GM21381 (cell line): Measurements from ENCODE around the gene UCKL1.

Experiments used
- ATAC-seq: cut with Tn5 transposase; IDR thresholded peaks from one replicate; pipeline ENCODE4 v1.9.1; 2021; ENCODE audit warnings: mild to moderate bottlenecking, moderate library complexity; ENCODE audit not compliant: unreplicated experiment

The UCKL1 gene

DNA sequence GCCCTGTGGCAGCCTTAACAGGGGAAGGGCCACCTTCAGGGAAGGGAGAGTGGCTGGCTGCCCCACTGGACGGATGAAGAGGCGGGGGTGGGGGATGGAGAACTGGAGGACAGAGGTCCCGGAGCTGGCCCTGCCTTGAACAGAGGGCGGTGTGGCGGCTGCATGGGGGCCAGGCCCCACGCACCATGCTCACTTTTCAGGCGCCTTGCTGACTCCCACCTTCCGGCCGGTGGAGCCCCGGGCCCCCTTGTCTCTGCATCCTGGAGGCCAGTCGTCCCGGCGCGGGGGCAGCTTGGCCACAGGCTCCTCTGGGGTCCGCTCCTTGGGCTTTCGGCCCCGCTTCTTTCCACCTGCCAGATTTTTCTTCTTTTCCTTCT is 3.5 kb upstream of the UCKL1 start:
- ATAC-seq = no peak

DNA sequence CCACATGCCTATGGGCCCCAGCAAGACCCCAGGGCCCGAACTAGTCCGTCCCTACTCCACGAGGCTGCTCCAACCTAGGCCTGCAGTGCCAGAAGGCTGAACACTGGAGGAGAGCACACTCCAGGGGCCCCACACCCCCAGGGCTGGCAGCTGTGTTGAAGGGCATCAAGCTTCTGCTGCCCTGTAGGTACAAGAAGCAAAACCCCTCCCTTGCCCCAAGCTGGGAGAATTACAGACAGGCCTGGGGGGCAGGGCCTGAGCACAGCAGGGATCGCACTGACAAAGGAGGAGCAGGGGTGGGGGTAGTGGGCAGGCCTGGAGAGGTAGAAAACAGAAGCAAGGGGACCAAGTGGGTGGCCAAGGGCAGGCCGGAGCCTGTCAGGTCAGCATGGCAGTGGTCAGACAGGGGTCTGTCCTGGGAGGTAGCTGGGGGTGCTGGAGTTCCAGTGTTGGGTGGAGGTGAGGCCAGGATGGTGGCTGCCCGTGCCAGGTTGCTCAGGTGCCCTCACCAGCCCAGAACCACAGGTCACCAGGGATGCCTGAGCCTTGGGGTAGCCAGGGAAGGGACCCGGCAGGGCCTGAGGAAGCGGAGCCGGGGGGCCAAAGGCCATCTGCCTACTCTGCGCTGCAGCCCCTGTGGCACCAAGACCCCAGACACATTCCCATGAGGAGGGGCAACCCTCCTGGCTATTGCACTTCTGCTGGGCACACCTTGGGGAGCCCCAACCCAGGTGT is 2.9 kb upstream of the UCKL1 start:
- no peak for ATAC-seq

DNA sequence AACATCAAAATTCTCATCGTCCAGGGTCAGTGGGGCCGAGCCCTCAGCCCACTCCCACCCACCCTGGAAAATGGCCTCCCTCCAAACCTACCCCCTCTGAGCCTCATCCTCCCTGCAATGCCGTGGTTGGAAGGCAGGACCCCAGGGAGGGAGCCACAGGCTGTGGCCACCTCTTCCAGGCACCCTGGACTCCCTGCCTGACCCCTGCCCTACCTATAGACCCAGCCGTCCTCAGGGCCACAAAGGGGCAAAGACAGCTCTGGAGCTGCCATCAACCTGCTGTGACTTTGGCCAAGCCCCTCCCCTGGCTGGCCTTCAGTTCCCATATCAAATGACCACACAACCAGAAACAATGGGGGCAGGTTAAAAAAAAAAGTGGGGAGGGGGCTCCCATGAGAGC is 2.3 kb upstream of the UCKL1 start:
- no peak for ATAC-seq

DNA sequence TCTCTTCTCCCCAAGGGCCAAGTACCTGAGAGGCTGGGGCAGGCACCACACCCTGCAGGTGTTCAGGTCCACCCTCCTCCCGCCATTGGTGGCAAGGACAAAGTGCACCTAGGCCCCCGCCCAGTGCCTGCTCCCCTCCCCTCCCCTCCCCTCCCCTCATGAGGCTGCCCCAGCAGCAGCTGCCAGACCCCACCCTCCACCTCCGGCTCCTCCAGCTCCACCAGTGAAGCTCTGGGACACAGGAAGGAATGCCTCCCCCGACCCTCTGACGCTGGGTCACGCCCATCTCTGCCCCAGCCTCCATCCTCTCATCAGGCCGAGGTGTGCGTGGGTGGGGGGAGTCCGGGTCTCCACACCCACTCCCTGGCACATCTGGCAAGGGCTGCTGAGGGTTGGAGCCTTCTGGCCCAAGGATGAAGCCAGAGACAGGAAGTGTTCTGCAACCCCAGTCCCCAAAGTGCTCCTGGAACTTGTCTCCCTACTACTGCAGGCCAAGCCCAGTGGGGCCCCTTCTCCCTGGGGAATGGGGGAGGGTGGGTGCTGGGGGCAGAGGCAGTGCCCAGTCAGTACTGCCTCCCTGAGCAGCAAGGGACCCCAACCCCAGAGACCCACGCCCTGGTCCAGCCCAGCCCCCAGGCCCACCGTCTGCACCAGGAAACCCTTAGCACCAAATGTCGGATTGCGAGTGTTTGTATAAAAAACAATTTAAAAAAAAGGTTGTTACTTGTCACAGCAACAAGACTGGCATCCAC is 1.6 kb upstream of the UCKL1 start:
- ATAC-seq = no peak

DNA sequence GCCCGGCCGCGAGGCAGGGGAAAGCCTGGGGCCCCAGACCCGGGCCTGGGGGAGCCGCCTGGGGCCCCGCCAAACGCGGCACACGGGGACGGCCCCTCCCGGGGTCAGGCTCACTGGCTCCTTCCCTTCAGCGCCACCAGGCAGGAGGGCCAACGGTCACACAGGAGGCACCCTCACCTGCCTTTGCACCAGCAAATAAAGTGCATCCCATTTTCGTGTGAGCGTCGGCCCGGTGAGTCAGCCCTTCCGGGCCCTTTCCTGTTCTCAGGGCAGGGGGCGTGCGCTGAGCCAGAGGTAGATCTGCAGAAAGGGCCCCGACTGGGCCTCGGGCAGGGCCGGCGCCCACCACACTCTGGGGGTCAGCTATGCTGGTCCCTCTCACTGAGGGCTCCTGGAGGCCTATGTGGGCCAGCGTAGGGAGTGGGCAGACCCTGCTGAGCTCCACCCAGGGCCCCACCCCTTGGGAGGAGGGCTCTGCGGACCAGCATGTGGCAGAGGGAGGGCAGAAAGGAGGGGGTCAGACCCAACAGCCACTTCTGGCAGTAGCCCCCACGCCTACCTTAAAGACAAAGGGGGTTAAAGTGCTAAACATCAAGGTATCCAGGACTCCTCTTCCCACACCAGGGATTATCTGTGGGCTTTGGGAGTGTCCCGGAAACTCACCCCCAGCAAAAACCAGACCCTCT is 931 bp upstream of the UCKL1 start:
- no peak for ATAC-seq

DNA sequence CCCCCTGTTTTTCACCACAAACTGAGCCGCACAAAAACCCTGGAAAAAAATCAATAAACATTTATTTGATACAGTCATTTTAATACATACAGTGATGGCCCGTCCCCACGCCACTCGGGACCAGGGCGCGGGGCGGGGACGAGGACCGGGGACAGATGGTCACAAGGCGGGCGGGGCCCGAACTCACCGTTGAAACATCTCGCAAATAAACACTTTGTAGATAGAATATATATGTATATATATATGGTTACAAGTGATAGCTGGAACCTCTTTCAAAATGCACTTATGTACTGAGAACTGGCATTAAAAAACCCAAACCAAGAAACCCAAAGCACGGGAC is 418 bp upstream of the UCKL1 start:
- ATAC-seq = no peak

DNA sequence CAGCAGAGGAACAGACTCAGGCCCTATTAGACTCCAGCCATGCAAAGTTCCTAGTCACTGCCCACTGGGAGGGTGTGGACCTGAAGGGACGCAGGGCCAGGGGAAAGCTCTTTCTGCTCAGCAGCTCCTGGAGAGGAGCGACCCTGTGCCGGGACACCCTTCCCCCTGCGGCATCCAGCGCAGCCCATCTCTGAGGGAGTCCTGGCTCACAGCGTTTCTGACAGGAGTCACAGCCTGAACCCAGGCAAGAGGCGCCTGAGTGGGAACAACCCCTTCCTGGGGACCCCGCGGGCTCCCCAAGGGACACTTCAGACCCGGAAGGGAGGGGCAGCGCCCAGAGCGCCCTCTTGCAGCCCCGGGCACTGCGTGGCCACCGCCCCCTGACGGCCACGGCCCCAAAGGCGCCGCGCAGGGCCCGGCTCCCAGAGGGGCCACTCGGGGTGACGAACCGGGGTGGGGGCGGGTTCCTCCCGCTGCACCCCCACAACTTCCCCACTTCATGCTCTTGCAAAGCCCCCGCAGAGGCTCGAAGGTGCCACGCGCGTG is 862 bp downstream of the UCKL1 start:
- ATAC-seq = no peak

DNA sequence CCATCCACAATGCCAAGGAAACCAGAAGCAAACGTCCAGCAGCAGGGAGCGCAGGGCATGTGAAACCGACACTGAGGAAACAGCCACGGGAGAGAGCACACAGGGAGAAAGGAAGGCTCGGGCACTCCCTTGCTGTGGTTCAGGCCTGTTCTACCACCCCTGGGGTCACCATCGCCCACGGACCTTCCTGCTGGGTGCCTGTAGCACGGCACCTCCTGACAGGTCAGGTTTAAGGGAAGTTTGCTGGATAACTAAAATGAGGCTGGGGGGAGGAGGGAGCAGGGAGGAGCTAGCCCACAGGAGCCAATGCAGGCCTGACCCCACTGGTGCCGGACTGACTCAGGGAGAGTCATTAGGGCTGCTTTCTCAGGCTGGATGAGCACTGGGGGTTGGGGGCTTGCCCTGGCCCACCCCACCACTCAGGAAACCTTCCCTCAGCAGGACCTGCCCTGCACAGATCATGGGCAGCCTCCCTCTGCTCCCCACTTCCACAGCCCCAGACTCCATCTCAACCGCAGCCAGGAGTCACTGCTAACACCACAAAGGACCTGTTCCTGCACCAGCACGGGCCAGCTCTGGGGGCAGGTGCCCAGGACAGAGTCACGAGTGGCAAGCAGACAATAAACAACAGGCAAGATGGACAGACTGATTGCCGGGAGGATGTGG is 2.3 kb downstream of the UCKL1 start:
- no peak for ATAC-seq

DNA sequence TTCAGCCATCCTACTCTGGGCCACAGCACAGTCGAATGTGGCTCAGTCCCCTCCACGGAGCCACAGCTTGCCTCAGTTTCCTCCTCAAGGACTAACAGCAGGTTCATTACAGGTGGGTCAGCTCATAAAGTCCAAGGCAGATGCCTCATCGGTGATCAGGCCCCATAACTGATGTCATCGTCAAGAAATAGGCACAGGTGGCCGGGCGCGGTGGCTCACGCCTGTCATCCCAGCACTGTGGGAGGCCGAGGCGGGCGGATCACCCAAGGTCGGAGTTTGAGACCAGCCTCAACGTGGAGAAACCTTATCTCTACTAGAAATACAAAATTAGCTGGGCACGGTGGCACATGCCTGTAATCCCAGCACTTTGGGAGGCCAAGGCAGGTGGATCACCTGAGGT is 3.4 kb downstream of the UCKL1 start:
- no peak for ATAC-seq

DNA sequence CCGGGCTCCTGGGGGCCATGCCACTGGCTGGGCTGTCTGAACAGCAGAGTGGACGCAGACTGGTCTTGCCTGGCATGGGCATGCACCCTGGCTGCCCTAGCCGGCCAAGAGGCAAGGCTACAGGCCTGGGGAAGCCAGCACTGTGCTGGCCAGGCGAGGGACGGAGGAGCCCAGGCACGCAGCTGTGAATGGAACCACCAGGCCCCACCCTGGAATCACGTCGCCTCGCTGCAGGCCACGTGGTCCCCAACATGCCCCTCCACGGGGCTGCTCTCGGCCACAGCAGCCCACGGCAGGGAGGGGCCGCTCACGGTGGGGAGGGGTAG is 4.0 kb downstream of the UCKL1 start:
- no peak for ATAC-seq

DNA sequence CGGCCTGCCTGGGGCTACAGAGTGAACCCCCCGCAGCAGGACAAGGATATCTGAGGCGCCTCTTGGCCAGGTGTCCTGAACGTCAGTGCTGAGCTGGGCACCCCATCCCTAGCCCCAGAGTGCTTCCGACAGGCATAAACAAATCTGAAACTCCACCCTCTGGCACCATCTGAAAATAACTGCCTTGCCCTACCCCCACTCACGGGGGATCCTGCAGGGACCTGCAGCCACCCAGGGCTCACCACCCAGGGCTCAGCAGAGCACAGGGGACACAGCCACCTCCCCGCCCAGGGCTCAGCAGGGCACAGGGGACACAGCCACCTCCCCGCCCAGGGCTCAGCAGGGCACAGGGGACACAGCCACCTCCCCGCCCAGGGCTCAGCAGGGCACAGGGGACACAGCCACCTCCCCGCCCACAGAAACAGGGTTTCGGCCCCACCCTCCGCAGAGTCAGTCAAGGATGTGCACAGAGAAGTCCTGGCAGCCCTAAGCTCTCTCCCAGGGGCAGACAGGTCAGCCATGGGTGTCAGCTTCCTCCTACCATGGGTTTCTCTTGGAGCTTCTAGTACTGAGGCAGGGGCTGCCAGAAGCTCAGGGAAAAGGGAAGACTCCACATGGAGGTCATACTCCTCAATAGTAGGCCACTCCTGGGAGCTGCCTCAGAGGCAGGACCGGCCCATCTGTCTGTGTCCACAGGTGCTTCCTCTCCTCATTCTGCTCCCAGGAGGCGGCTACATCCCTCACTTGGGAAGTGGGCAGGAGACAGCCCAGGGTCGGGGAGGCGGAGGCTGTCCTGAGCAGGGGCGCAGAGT is 4.6 kb downstream of the UCKL1 start:
- no peak for ATAC-seq

DNA sequence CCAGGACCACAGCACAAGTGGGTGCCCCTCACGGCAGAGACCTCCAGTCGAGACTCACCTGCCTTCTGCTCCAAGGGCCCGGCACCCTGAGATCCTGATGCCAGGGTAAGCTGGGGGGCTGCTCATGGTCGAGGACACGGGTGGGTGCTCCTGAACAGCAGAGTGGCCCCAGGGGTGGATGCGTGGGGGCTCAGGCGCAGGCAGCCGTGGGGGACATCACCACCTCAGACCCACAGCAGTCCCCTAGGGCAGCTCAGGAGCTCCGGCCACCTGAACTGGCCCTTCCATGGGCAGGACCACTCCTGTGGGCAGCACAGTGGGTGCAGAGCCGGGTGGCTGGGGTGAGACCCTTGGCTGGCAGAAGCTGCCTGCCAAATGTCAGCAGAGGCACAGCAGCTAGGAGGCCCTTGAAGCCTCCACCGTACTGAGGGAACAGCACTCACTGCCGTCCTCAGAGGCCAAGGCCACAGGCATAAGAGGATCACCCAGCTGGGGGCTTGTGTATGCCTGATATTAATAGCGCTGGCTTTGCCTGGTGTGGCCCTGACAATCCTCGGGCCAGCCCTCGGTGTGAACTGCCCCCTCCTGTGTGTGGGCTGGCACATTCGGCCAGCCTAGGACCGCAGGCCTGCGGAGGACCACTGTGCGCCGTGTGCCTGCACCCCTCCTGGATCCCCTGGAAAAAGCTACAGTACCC is 5.4 kb downstream of the UCKL1 start:
- ATAC-seq = no peak

DNA sequence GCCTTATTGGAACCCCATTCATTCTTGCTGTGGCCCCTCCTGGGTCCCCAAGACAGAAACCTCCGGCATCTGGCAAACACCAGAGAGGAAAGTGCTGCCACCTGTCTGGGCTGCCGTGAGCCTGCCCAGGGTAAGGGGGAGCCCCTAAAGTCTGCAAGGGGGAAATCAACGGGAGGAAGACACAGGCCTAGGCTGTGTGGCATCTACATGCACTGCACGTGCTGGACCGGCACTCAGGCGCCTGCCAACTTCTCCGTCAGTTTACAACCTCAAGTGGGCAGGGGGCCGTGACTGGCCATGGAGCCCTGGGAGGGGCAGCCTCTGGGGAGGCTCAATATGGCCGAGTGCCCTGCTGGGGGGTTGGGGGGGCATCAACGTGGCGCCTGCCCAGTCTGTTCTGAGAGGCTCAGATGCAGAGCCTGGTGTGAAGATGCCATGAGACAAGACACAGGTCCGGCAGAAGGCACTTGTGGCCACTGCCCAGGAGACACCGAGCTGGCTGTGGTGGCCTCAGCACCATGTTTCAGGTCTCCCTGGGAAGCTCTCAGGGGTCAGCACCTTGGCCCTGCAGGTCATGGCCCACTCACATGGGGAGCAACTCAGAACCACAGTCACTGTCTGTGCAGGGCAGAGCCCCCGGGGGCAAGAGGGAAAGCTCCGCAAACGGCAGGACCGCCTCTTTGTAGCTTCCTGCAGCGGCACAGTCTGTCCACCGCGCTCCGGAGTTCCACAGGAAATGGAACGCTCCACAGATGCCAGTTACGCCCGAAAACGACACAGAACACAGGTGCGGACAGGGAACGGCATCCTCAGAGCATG is 8.4 kb downstream of the UCKL1 start:
- ATAC-seq = no peak

DNA sequence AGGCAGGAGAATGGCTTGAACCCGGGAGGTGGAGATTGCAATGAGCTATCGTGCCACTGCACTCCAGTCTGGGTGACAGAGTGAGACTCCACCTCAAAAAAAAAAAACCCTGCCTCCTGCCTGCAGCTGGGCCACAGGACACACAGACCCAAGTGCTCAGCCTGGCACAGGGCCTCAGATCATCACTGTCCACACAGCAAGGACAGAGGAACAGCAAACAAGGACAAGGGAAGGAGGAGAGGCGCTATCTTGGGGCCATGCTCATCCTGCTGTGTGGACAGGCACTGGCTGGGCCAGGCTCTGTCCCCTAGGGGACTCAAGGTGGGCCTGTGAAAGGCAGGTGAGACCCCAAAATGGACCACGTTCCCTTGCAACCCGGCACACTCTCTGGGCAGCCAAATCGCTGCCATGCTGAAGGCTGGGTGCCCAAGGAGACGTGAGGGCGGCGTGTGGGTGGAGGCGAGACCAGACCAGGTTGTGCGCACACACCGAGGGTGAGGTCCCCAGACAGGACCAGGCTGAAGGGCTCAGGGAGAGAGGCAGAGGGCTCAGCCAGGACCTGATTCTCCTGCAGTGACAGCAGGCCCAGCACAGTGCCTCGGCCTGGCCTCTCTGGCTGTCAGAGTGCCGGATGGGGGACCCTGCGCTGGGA is 9.1 kb downstream of the UCKL1 start:
- no peak for ATAC-seq

DNA sequence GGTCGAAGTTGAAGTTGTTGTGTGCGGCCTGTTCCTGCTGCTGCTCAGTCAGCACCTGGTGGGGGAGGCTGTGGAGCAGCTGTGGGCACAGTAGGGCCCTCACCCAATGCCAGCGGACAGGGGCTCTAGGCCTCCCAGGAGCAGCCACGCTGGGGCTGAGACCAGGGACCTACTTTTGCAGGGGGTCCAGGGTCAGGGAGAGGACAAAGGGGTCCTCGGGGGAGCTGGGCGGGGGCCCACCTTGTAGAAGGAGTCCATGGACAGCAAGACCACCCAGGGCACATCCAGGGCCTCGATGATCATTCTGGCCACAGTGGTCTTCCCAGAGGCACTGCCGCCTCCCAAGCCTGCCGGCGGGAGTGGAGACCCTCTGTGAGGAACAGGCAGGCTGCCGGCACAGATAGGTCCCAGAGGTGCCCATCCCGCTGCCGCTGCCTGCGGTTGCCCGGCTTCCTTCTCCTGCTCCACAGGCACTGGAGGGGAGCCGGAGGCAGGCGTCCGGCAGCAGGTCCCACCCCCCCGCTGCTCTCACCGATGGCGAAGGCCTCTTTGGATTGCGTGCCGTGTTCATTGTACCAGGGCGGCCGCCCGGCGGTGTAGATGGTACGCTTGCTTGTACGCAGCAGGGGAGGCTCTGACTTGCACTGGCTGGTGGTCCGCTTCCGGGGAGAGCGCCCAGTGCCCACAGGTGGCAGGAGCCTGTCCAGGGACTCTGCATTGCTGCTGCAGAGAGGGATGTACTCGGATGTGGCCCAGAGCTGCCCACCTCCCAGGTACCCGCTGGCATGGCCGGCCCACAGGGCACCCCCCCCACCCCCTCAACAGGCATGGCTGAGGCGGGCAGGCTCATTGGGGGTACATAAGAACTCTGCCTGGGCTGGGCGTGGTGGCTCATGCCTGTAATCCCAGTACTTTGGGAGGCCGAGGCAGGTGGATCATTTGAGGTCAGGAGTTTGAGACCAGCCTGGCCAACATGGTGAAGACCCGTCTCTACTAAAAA is 10.0 kb downstream of the UCKL1 start:
- no peak for ATAC-seq

DNA sequence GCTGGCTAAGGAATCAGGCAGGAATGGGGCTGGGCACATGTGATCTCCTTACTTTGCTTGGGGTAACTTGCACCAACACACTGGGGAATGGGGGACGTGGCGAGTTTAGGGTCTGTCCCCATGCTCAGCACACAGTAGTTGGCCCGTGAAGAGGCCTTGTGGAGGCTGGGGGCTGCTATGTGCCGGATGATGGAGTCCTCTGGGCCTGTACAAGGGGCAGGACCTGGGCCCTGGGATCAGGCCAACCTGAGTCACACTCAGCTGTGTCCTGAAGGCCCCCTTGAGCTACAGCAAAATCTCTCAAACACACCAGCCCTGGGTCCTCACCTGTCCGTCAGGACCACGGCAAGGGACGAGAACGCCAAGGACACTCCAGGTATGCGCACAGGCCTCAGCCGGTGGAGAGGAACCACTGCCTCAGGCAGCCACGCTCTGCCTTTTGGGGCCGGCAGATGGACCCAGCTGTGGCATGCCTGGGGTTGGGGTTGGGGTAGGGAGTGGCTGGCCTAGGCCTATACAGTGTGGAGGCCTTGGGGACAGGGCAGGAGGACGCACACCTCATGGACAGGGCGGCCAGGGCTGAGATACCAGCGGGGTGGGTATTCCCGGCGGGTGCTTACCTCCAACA is 11.1 kb downstream of the UCKL1 start:
- no peak for ATAC-seq
